ENCODE data around the gene MRPL49. TPM values are rescaled to one million over a fixed set of nuclear protein-coding genes. Genes with fewer than 3 reads are reported as not detected.
"Not testable (repeated sequence)": the region's sequence is repeated elsewhere in the genome, so short reads cannot be mapped to it uniquely, and the experiment has no call there.

The MRPL49 gene
- polyA plus RNA-seq, 3 donors from 2014 or later = 98.3 to 113 (median 105) TPM

DNA sequence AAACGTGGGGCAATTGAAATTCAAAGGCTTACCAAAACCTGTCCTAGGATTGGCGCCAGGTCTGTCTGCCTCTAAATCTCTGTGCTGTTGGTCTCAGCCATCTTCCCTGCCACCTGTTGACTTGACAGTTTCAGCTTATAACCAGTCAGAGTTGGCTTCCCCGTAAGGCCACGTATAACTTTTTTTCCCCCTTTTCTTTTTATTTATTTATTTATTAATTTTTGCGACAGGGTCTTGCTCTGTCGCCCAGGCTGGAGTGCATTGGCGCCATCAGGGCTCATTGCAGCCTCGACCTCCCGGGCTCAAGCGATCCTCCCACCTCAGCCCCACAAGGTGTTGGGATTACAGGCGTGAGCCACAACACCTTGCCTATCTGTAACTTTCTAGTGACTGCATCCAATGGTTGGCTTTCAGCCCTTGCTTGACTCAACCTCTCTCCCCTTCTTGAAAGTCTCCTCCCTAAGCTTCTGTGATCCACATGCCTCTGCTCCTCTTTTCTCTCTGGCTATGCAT is 13.6 kb downstream of the MRPL49 start:
- no peak for DNase-seq
- peak overlapping the region; percentile 99 to 100 (median 100) for H3K27ac Mint-ChIP-seq
- H3K4me1 Mint-ChIP-seq = peaks cover 38 to 45% of the 10 kb centered on the region in 2 donors
- peaks cover 3 to 4% (median 4%) of the 10 kb centered on the region in 3 donors for H3K36me3 Mint-ChIP-seq
- peaks cover 13 to 16% (median 15%) of the 10 kb centered on the region in 3 donors for H3K27me3 Mint-ChIP-seq (ENCODE audit: low read depth in 3 of 3)
- no peaks in the 10 kb centered on the region for H3K9me3 Mint-ChIP-seq
- peak overlapping the region; percentile 93 to 100 (median 98) for H3K4me3 Mint-ChIP-seq

DNA sequence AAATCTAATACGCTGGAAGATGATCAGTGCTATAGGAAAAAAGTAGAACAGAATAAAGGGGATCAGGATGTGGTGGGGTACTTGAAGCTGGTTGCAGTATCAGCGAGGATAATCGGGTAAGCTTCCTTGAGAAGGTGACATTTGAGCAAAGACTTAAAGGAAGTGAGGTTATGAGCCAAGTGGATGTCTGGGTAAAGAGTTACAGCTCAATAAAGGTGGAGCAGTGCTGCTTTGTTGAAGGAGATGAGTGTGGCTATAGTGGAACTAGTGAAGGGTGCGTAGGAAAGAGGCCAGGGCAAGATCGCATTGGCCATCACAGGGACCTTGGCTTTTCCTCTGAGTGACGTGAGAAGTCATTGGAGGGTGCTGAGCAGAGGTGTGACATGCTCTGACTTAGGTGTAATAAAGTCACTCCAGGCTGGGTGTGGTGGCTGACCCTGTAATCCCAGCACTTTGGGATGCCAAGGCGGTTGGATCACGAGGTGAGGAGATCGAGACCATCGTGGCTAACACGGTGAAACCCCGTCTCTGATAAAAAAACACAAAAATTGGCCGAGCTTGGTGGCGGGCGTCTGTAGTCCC is 14.5 kb downstream of the MRPL49 start:
- Mint-ChIP-seq H3K4me1 (peaks cover 38 to 42% of the 10 kb centered on the region in 2 donors), H3K36me3 (no peaks in the 10 kb centered on the region), H3K4me3 (peak overlapping the region in 4 of 5 donors; percentile 70 to 99 (median 86)), H3K27me3 (ENCODE audit: low read depth in 3 of 3) (peaks cover 13 to 16% (median 15%) of the 10 kb centered on the region in 3 donors), H3K9me3 (no peaks in the 10 kb centered on the region), H3K27ac (peak overlapping the region in 5 of 6 donors; percentile 94 to 100 (median 100))
- no peak for DNase-seq

DNA sequence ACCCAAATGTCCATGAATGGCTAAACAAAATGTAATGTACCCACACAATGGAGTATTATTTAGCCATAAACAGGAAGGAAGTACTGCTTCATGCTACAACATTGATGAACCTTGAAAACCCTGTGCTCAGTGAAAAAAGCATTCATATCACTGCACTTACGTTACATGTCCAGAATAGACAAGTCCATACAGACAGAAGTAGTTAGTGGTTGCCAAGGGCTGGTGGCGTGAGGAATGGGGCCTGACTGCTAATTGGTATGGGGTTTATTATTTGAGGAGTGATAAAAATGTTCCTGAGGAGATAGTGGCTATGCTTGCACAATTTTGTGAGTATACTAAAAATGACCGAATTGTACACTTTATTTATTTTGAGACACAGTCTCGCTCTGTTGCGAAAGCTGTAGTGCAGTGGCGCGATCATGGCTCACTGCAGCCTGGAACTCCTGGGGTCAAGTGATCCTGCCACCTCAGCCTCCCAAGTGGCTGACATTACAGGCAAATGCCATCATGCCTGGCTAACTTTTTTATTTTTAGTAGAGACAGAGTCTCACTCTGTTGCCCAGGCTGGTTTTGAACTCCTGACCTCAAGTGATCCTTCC is 19.9 kb downstream of the MRPL49 start:
- no peaks in the 10 kb centered on the region for H3K9me3 Mint-ChIP-seq
- H3K4me3 Mint-ChIP-seq = no peak overlapping the region
- H3K36me3 Mint-ChIP-seq = no peaks in the 10 kb centered on the region
- peaks cover 0 to 10% (median 7%) of the 10 kb centered on the region in 3 donors for H3K27me3 Mint-ChIP-seq (ENCODE audit: low read depth in 3 of 3)
- H3K4me1 Mint-ChIP-seq = peaks cover 0 to 4% of the 10 kb centered on the region in 2 donors
- no peak for DNase-seq
- no peak overlapping the region for H3K27ac Mint-ChIP-seq

DNA sequence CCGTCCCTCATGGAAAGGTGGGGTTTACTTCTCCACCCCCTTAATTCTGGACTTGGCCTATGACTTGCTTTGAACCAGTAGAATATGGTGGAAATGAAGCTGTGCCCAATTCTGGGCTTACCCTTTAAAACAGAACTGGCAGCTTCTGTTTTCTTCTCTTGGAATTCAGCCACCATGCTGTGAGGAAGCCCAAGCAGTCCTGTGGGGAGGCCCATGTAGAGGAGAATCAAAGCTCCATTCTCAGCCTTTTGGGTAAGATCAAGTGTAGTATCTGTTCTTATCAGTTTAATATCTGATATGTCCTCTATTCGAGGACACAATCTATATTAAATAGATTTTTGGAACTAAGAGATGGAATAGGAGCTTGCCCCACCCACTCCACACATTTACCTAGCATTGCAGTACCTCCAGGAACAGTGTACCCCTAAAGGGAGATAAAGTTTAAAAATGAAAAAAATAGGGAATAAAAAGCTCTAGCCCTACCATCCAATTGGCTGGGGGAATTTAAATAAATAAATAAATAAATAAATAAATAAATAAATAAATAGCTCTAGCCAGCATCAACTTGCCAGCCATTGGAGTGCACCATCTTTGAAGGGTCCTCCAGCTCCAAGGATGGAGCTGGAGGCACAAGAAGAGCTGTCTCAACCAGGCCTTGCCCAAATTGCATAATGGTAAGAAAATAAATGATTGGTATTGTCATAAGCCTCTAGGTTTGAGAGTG is 25.4 kb downstream of the MRPL49 start:
- Mint-ChIP-seq H3K36me3 (no peaks in the 10 kb centered on the region), H3K4me1 (no peaks in the 10 kb centered on the region), H3K4me3 (no peak overlapping the region)

DNA sequence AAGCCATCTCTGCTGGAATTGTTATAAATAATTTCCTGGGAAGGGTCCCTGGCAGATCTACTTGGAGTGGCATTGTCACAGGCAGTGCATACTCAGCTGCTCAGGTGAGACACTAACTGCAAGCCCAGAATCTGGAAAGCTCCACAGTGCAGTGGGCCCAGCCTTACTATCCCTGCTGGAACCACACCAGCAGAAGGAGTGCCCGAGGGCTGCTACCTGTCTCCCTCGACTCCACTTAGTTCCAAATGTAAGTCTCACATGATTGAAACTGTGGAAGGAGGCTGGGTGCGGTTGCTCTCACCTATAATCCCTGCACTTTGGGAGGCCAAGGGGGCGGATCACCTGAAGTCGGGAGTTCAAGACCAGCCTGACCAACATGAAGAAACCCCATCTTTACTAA is 26.5 kb downstream of the MRPL49 start:
- H3K36me3 Mint-ChIP-seq = no peaks in the 10 kb centered on the region
- H3K27ac Mint-ChIP-seq = no peak overlapping the region
- H3K4me3 Mint-ChIP-seq = no peak overlapping the region
- H3K4me1 Mint-ChIP-seq = no peaks in the 10 kb centered on the region
- no peaks in the 10 kb centered on the region for H3K9me3 Mint-ChIP-seq
- H3K27me3 Mint-ChIP-seq (ENCODE audit: low read depth in 3 of 3) = peaks cover 0 to 8% (median 2%) of the 10 kb centered on the region in 3 donors
- DNase-seq = no peak

More for the DNA sequence above, 25.4 kb downstream of the MRPL49 start:
- H3K27me3 Mint-ChIP-seq (ENCODE audit: low read depth in 3 of 3) = peaks cover 0 to 10% (median 3%) of the 10 kb centered on the region in 3 donors
- no peak overlapping the region for H3K27ac Mint-ChIP-seq
- DNase-seq = no peak
- H3K9me3 Mint-ChIP-seq = no peaks in the 10 kb centered on the region

DNA sequence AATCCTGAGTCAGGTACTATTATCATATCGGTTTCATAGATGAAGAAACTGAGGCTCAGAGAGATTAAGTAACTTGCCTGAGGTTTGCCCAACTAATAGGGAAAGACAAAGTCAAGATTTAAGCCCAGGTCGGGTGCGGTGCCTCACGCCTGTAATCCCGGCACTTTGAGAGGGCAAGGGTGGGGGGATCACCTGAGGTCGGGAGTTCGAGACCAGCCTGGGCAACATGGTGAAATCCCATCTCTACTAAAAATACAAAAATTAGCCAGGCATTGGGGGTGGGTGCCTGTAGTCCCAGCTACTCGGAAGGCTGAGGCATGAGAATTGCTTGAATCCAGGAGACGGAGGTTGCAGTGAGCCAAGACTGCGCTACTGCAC is 28.0 kb downstream of the MRPL49 start:
- not testable (repeated sequence) for DNase-seq; H3K27me3 Mint-ChIP-seq (ENCODE audit: low read depth in 3 of 3); H3K4me1 Mint-ChIP-seq; H3K9me3 Mint-ChIP-seq; H3K4me3 Mint-ChIP-seq; H3K36me3 Mint-ChIP-seq; H3K27ac Mint-ChIP-seq

DNA sequence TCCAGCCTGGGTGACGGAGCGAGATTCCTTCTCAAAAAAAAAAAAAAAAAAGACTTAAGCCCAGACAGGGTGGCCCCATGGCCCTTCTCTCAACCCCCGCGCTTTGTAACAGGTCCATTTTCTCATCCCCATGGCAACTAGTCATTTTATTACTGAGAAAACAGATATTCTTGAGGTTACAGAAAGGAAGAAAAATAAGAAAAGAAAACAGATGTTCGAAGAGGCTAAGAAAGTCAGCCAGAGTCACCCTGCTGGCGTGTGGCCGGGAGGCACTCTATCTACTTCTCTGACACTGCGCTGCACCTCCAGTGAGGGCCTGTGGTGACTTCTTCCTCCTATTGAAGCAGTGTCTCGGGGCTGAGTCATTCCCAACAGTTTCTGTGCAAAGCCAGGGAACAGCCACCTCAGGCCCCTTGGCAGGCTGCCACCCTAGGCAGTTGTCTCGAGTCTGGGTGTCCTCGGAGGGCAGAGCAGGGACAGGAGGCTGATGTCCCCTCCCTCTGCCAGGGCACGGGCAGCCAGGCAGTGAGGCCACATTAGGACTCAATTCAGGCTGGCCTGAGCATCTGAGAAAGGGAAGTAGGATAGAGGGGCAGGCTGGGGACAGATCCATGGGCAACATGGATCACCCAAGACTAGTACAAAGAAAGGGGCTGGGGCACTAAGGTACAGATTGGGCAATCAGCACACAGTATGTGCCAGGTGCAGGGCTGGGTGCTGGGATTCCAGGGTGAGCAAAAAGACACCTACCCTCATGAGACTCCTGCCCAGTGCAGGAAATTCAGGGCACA is 28.6 kb downstream of the MRPL49 start:
- Mint-ChIP-seq H3K36me3 (no peaks in the 10 kb centered on the region), H3K4me3 (no peak overlapping the region), H3K27ac (peak overlapping the region in 1 of 6 donors; percentile 63), H3K27me3 (ENCODE audit: low read depth in 3 of 3) (peaks cover 0 to 2% (median 2%) of the 10 kb centered on the region in 3 donors), H3K9me3 (no peaks in the 10 kb centered on the region), H3K4me1 (no peaks in the 10 kb centered on the region)
- no peak for DNase-seq

DNA sequence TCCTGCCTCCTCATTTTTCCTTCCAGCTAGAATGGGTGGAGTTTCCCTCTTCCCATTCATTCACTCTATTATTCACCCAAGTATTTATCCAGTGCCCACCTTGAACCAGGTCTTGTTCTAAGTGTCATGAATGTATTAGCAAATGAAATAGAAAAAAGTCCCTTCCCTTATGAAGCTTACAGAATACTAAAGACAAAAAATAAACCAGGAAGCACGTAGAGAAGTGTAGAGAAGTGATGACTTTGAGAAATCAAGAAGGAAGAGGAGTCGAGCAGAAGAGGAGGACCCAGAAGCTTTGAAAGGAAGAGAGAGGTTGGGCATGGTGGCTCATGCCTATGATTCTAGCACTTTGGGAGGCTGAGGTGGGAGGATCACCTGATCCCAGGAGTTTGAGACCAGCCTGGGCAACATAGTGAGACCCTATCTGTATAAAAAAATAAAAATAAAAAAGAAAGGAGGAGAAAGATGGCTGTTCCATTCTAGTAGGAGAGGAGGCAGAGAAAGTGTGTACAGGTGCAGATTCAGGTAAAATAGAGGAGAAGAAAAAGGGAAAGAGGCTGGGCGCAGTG is 29.3 kb downstream of the MRPL49 start:
- H3K9me3 Mint-ChIP-seq = no peaks in the 10 kb centered on the region
- H3K27ac Mint-ChIP-seq = peak overlapping the region in 1 of 6 donors; percentile 17
- peaks cover 0 to 2% (median 2%) of the 10 kb centered on the region in 3 donors for H3K27me3 Mint-ChIP-seq (ENCODE audit: low read depth in 3 of 3)
- H3K36me3 Mint-ChIP-seq = no peaks in the 10 kb centered on the region
- no peak for DNase-seq
- no peaks in the 10 kb centered on the region for H3K4me1 Mint-ChIP-seq
- no peak overlapping the region for H3K4me3 Mint-ChIP-seq

DNA sequence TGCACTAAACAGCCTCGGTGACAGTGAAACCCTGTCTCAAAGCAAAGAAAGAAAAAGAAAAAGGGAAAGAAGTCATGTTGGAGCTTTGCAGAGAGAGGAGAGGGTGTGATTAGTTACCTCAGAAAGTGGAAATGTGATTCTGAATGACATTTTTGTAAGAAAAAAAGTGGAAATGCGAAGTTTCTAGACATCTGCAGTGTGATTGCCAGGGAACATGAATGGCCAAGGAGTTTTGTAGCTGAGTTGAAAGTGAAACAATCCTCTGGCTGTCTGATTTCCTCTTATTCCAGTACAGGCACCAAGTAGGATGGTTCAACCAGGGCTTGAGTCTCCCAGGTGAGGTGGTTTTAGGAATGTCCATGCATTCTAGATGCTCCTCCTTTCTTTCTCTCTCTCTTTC is 30.0 kb downstream of the MRPL49 start:
- Mint-ChIP-seq H3K27ac (peak overlapping the region in 1 of 6 donors; percentile 46), H3K36me3 (no peaks in the 10 kb centered on the region), H3K9me3 (no peaks in the 10 kb centered on the region), H3K27me3 (ENCODE audit: low read depth in 3 of 3) (peaks cover 0 to 2% (median 2%) of the 10 kb centered on the region in 3 donors), H3K4me1 (no peaks in the 10 kb centered on the region), H3K4me3 (no peak overlapping the region)
- no peak for DNase-seq

DNA sequence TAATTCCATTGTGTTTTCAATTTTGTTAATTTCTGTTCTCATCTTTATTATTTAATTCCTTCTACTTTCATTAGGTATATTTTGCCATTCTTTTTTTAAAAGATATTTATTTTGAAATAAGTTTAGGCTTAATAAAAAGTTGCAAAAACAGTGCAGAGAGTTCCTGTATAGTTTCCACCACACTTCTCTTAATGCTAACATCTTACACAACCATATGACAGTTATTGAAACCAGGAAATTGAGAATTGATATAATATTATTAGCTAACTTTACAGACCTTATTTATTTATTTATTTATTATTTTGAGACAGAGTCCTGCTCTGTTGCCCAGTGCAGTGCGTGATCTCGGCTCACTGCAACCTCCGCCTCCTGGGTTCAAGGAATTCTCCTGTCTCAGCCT is 34.1 kb downstream of the MRPL49 start:
- no peaks in the 10 kb centered on the region for H3K36me3 Mint-ChIP-seq
- H3K4me3 Mint-ChIP-seq = no peak overlapping the region
- H3K27me3 Mint-ChIP-seq (ENCODE audit: low read depth in 3 of 3) = peaks cover 0 to 4% (median 2%) of the 10 kb centered on the region in 3 donors
- DNase-seq = no peak
- no peak overlapping the region for H3K27ac Mint-ChIP-seq
- no peaks in the 10 kb centered on the region for H3K9me3 Mint-ChIP-seq
- H3K4me1 Mint-ChIP-seq = no peaks in the 10 kb centered on the region

DNA sequence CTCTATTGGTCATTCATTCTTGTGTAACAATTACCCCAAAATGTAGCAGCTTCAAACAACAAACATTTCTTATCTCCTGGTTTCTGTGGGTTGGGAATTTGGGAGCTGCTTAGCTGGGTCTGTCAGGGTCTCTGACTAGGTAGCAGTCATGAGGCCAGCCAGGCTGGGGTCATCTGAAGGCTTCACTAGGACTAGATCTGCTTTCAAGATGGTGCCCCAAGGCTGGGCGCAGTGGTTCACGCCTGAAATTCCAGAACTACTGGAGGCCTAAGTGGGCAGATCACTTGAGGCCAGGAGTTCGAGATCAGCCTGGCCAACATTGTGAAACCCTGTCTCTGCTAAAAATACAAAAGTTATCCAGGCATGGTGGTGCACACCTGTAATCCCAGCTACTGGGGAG is 34.8 kb downstream of the MRPL49 start:
- Mint-ChIP-seq H3K27me3 (ENCODE audit: low read depth in 3 of 3) (peaks cover 0 to 3% (median 2%) of the 10 kb centered on the region in 3 donors), H3K36me3 (no peaks in the 10 kb centered on the region), H3K4me1 (no peaks in the 10 kb centered on the region), H3K9me3 (no peaks in the 10 kb centered on the region), H3K27ac (no peak overlapping the region), H3K4me3 (no peak overlapping the region)
- DNase-seq = no peak

DNA sequence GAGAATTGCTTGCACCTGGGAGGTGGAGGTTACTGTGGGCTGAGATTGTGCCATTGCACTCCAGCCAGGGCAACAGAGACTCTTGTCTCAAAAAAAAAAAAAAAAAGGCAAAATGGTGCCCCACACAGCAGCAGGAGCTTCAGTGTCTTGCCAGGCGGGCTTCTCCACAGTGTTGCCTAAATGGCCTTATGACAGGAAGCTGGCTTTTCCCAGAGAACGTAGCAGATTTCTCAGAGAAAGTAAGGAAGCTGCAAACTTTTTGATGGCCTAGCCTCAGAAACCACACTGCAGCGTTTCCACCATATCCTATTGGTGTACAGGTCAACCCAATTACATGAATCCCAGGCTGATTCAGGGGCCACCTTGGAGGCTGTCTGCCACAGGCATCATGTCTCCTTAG is 35.2 kb downstream of the MRPL49 start:
- Mint-ChIP-seq H3K36me3 (no peaks in the 10 kb centered on the region), H3K4me3 (no peak overlapping the region), H3K9me3 (no peaks in the 10 kb centered on the region), H3K4me1 (no peaks in the 10 kb centered on the region), H3K27ac (no peak overlapping the region), H3K27me3 (ENCODE audit: low read depth in 3 of 3) (peaks cover 0 to 3% (median 2%) of the 10 kb centered on the region in 3 donors)
- no peak for DNase-seq

DNA sequence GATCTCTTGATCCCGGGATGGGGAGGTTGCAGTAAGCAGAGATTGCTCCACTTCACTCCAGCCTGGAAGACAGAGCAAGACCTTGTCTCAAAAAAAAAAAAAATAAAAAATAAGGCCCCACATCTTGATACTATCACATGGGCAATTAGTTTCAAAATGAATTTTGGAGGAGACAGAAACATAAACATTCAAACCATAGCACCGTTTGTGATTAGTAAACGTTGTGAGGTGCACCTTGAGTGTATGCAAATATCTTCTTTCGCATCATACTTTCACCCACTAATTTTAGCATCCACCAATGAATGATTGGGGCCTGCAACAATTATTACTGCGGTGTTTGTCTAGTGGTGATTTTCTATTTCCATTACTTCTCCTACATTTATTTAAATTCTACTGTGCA is 36.9 kb downstream of the MRPL49 start:
- H3K9me3 Mint-ChIP-seq = no peaks in the 10 kb centered on the region
- no peak overlapping the region for H3K4me3 Mint-ChIP-seq
- H3K36me3 Mint-ChIP-seq = no peaks in the 10 kb centered on the region
- H3K4me1 Mint-ChIP-seq = no peaks in the 10 kb centered on the region
- peaks cover 2 to 3% (median 3%) of the 10 kb centered on the region in 3 donors for H3K27me3 Mint-ChIP-seq (ENCODE audit: low read depth in 3 of 3)
- no peak overlapping the region for H3K27ac Mint-ChIP-seq
- DNase-seq = no peak
